ENCODE data around the gene RUVBL2. TPM values are rescaled to one million over a fixed set of nuclear protein-coding genes. Genes with fewer than 3 reads are reported as not detected.

The RUVBL2 gene
- total RNA-seq, 2 experiments from 2014 or later = 187 to 189 TPM

DNA sequence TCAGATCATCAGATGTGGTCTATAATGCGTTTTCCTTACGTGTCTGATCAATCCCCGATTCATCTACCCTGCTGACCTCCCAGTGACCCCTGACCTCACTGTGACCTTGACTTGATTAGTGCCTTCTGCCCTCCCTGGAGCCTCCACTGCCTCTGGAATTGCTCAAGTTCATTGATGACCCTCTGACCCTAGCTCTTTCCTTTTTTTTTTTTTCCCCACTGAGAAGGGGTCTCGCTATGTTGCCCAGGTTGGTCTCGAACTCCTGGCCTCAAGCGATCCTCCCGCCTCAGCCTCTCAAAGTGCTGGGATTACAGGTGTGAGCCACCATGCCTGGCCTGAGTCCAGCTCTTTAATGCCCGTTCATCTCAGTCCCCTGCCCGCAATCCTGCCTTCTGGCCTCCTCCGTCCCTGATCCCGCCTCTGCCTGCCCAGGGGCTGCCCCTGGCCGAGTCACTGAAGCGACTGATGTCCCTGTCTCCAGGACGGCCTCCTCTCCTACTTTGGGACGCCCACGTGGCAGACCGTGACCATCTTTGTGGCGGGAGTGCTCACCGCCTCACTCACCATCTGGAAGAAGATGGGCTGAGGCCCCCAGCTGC lies 32.5 kb upstream of the RUVBL2 start:
- Mint-ChIP-seq H3K27ac (peak overlapping the region; percentile 38), H3K4me1 (peaks cover 50% of the 10 kb centered on the region), H3K9me3 (no peaks in the 10 kb centered on the region), H3K36me3 (peaks cover 49% of the 10 kb centered on the region), H3K27me3 (peaks cover 4% of the 10 kb centered on the region), H3K4me3 (no peak overlapping the region)
- peak; percentile 8 for DNase-seq

DNA sequence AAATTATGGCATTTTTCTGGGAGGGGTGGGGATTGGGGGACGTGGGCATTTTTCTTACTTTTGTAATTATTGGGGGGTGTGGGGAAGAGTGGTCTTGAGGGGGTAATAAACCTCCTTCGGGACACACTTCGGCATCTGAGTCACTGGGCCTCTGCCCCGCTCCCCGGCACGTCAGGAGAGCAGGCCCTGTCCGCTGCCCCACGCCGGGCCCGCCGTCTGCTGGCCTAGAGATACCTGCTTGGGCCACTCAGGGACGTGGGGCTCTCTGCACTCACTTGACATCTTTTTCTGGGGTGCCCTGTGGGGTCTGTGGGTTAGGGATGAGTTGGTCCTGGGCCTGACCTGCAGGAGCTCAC lies 32.0 kb upstream of the RUVBL2 start:
- no peak for DNase-seq
- Mint-ChIP-seq H3K36me3 (peaks cover 50% of the 10 kb centered on the region), H3K4me1 (peaks cover 52% of the 10 kb centered on the region), H3K4me3 (peak overlapping the region; percentile 99), H3K9me3 (peaks cover 3% of the 10 kb centered on the region), H3K27me3 (peaks cover 4% of the 10 kb centered on the region), H3K27ac (peak overlapping the region; percentile 97)

DNA sequence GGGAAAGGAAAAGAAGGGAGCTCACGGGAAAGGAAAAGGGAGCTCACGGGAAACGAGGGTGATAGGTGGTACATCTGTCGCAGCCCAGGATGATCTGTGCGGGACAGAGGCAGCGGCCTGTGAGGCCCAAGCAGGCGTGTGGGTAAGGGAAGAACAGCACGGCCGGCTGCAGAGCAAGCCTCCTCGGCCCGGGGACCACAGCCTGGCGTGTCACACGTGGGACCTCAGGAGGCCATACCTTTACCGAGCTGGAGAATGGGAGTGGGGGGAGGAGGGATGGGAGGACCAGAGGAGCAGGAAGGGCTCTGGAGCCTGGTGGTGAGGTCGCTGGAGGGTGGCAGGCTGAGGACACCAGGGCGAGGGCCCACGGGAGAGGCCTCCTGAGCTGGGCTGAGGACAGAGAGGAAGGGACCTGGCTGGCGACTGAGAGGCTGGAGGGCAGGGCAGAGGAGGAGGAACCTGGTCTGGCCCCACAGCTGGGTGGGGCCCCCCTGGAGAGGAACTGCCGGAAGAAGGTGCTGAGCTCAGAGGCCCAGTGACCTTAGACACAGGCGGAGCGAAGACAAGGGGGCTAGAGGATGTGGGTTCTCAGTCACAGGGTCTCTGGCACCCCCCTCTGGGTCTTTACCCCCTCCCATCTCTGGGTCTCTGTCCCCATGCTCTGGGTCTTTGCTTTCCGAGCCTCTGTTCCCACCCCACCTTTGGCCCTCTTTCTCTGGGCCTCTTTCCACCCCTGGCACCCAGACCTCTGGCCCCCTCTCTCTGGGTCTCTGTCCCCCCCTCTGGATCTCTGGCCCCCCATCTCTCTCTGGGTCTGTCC lies 31.4 kb upstream of the RUVBL2 start:
- peak overlapping the region; percentile 99 for H3K4me3 Mint-ChIP-seq
- peak overlapping the region; percentile 97 for H3K27ac Mint-ChIP-seq
- peaks cover 53% of the 10 kb centered on the region for H3K4me1 Mint-ChIP-seq
- H3K27me3 Mint-ChIP-seq = peaks cover 4% of the 10 kb centered on the region
- peak; percentile 59 for DNase-seq
- H3K36me3 Mint-ChIP-seq = peaks cover 51% of the 10 kb centered on the region
- peaks cover 3% of the 10 kb centered on the region for H3K9me3 Mint-ChIP-seq

DNA sequence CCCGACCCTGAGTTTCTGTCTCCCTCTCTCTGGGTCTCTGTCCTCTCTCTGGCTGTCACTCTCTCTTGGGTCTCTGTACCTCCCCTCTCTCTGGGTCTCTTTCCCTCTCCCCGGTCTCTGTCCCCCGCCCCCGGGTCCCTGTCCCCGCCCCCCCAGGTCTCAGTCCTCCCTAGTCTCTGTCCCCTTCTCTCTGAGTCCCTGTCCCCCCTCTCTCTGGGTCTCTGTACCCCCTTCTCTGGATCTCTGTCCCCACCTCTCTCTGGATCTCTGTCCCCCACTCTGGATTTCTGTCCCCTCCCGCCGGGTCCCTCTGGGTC lies 30.9 kb upstream of the RUVBL2 start:
- H3K27me3 Mint-ChIP-seq = peaks cover 4% of the 10 kb centered on the region
- no peak for DNase-seq
- H3K4me1 Mint-ChIP-seq = peaks cover 53% of the 10 kb centered on the region
- H3K27ac Mint-ChIP-seq = peak overlapping the region; percentile 97
- H3K9me3 Mint-ChIP-seq = peaks cover 3% of the 10 kb centered on the region
- H3K36me3 Mint-ChIP-seq = peaks cover 52% of the 10 kb centered on the region
- peak overlapping the region; percentile 99 for H3K4me3 Mint-ChIP-seq

DNA sequence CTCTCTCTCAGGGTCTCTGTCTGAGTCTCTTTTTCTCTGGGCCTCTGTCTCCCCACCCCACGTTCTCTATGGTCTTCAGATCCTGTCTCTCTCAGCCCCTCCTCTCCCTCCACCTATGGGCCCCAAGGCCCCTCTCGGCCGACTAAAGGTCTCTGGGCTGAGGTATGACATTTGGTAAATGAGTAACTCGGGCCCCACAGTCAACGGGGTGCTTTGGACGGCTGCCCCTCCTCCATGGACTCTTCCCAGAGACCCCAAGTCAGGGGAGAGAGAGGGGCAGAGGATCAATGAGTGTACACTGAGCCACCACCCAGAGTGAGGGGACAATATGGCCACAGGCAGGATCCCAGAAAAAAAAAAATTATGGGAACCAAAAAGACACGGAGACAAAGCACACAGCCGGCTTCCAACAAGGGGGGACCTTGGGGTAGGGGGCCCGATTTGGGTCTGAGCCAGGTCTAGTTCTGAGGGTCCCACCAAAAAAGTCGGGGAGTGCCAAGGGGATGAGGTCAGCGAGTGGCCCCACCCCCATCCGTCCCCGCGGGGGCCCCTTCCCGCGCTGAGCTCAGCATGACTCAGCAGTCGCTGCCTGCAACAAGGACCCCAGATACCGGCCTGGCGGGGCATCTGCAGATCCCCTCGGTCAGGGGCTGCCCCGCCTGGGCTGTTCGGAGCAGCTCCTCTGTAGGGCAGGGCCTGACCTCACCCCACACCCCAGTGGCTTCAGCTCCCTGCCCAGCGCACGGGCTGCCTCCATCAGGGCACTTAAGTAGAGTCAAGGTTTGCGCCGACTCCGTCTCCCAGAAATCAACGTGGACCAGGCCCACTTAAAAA lies 30.1 kb upstream of the RUVBL2 start:
- DNase-seq = peak; percentile 82
- peaks cover 46% of the 10 kb centered on the region for H3K36me3 Mint-ChIP-seq
- peaks cover 51% of the 10 kb centered on the region for H3K4me1 Mint-ChIP-seq

DNA sequence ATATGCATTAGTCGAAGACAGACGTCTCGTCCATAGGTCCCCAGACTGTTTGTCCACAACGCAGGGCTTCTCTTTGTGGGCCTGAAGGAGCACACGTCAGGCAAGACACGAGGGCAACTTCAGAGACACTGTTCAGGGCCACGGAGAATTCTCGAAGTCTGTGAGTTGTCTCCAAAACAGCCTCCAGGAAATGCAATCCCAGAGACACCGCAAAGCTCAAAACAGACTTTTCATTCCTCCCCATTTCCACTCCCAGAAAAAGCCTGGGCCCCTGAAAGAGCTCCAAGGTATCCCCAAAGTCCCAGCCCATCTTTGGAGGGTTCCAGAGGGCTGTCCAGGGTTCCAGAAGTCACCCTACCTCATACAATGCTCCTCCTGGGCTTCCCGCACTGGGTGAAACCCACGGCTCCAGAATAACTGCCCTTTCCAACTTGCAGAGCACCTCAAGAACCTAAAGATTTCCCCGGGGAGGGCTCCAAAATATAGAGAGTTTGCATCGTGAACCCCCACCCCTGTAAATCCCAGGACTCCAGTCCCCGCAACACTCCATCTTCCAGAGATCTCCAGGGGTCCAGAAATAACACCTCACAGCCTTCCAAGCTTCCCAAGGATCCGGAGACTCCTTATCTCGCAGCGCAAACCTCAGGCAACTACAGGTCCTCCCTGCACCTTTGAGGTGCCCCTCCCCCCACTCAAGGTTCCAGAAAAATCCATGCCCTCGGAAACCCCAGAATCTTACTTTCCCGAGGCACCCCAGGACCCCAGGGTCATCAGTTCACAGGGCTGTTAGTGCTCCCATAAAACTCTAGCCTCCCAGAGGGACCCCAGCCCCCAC lies 29.3 kb upstream of the RUVBL2 start:
- peaks cover 49% of the 10 kb centered on the region for H3K4me1 Mint-ChIP-seq
- peaks cover 3% of the 10 kb centered on the region for H3K9me3 Mint-ChIP-seq
- H3K4me3 Mint-ChIP-seq = peak overlapping the region; percentile 99
- H3K27me3 Mint-ChIP-seq = peaks cover 4% of the 10 kb centered on the region
- H3K27ac Mint-ChIP-seq = peak overlapping the region; percentile 97
- H3K36me3 Mint-ChIP-seq = peaks cover 40% of the 10 kb centered on the region
- peak; percentile 10 for DNase-seq

More for the DNA sequence above, 30.1 kb upstream of the RUVBL2 start:
- H3K27me3 Mint-ChIP-seq = peaks cover 4% of the 10 kb centered on the region
- H3K27ac Mint-ChIP-seq = peak overlapping the region; percentile 97
- H3K4me3 Mint-ChIP-seq = peak overlapping the region; percentile 99
- peaks cover 3% of the 10 kb centered on the region for H3K9me3 Mint-ChIP-seq

DNA sequence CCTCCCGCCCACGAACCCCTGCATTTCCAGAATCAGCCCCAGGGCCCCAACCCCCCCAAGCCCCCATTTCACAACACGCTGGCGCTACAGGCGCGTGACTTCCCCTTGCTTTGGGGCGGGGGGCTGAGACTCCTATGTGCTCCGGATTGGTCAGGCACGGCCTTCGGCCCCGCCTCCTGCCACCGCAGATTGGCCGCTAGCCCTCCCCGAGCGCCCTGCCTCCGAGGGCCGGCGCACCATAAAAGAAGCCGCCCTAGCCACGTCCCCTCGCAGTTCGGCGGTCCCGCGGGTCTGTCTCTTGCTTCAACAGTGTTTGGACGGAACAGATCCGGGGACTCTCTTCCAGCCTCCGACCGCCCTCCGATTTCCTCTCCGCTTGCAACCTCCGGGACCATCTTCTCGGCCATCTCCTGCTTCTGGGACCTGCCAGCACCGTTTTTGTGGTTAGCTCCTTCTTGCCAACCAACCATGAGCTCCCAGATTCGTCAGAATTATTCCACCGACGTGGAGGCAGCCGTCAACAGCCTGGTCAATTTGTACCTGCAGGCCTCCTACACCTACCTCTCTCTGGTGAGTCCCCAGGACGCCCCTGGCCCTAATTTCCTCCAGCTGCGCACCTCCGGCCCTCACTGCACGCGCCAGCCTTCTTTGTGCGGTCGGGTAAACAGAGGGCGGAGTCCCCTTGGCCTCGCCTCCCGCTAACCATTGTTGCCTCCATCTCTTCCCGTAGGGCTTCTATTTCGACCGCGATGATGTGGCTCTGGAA lies 28.5 kb upstream of the RUVBL2 start, which contains the start of gene FTL:
Gene FTL, plus strand, starts transcription at position 270 of the 766 bp plus-strand sequence. Its CDS starts 199 bp downstream, at position 469.
- H3K36me3 Mint-ChIP-seq = peaks cover 38% of the 10 kb centered on the region
- peak within 1 kb of the TSS; percentile 99 for H3K4me3 Mint-ChIP-seq
- DNase-seq = peak; percentile 96
- H3K9me3 Mint-ChIP-seq = peaks cover 3% of the 10 kb centered on the region
- peaks cover 4% of the 10 kb centered on the region for H3K27me3 Mint-ChIP-seq
- H3K4me1 Mint-ChIP-seq = peaks cover 47% of the 10 kb centered on the region
- peak within 1 kb of the TSS; percentile 97 for H3K27ac Mint-ChIP-seq

DNA sequence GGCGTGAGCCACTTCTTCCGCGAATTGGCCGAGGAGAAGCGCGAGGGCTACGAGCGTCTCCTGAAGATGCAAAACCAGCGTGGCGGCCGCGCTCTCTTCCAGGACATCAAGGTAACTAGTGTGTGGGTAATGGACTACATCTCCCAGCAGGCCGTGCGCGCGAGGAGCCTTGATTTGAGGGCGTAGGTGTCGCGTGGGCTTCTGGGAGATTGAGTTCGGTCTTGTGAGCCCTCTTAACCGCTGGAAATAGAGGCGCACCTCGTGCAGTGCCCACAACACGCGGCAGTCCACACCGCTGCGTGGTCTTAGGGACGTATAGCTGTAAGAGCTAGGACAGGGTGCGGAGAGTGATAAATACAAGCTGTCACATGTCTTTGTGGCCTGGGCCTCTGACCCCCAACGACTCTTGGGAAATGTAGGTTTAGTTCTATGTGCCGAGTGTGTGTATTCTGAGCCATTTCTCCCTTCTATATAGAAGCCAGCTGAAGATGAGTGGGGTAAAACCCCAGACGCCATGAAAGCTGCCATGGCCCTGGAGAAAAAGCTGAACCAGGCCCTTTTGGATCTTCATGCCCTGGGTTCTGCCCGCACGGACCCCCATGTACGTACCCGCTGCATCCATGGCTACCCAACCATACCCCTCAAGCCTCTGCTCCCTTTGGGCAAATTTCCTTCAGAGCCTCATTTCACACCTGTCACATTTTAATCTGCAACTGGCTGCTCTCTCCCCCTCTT lies 27.7 kb upstream of the RUVBL2 start:
- H3K9me3 Mint-ChIP-seq = peaks cover 3% of the 10 kb centered on the region
- peak overlapping the region; percentile 97 for H3K27ac Mint-ChIP-seq
- H3K27me3 Mint-ChIP-seq = peaks cover 4% of the 10 kb centered on the region
- DNase-seq = peak; percentile 87
- H3K4me3 Mint-ChIP-seq = peak overlapping the region; percentile 99
- peaks cover 38% of the 10 kb centered on the region for H3K36me3 Mint-ChIP-seq
- peaks cover 49% of the 10 kb centered on the region for H3K4me1 Mint-ChIP-seq

DNA sequence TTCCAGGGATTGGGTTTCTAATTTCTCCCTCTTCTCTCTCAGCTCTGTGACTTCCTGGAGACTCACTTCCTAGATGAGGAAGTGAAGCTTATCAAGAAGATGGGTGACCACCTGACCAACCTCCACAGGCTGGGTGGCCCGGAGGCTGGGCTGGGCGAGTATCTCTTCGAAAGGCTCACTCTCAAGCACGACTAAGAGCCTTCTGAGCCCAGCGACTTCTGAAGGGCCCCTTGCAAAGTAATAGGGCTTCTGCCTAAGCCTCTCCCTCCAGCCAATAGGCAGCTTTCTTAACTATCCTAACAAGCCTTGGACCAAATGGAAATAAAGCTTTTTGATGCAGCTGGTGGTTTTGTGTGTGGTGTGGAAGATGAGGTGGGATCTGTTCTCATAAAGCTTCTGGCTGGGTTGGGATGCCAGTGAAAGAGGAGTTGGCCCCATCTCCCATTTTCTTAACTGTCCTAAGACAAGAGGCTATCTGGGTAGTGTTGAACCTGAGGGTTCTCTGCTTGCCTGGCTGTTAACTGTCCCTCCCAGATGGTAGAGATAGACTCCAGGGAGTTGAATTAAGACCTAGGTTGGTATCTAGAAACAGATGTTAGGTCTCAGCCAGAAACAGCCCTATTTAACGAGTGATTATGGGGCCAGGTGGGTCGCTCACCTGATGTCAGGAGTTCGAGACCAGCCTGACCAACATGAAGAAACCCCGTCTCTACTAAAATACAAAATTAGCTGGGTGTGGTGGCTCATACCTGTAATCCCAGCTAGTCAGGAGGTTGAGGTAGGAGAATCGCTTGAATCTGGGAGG lies 26.9 kb upstream of the RUVBL2 start:
- Mint-ChIP-seq H3K4me3 (peak overlapping the region; percentile 99), H3K36me3 (peaks cover 36% of the 10 kb centered on the region), H3K27ac (peak overlapping the region; percentile 97), H3K9me3 (peaks cover 3% of the 10 kb centered on the region), H3K4me1 (peaks cover 47% of the 10 kb centered on the region), H3K27me3 (peaks cover 4% of the 10 kb centered on the region)
- DNase-seq = no peak

DNA sequence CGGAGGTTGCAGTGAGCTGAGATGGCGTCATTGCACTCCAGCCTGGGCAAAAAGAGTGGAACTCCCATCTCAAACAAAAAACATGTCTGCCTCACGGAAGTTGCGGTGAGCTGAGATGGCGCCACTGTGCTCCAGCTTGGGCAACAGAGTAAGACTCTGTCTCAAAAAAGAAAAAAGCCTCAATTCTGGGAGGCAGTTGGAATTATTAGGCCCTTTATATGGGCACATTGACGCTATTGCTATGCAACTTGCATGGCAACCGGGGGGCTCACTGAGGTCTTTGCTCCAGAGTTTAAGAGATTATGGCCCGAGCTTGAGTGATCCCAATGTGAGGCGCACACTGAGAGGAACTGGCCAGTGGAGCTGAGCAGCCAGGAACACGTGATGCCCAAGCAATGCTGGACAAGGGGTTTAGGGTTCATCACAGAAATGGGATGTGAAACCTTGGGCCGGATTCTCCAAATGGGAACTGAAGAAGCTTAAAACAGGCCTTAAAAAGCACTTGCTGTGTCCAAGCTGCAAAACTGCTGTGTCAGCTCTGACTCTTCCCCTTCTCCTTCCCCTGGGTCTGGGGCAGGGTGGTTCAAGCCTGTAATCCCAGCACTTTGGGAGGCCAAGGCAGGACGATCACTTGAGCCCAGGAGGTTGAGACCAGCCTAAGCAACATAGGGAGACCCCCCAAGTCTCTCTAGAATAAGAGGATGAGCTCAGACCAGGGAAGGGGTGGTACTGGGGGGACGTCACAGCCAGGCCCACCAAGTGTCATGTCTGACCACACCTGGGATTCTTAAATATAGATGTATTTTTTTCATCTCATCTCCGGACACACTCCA lies 26.1 kb upstream of the RUVBL2 start:
- Mint-ChIP-seq H3K4me1 (peaks cover 39% of the 10 kb centered on the region), H3K36me3 (peaks cover 34% of the 10 kb centered on the region), H3K27ac (peak overlapping the region; percentile 97), H3K9me3 (peaks cover 3% of the 10 kb centered on the region), H3K27me3 (peaks cover 4% of the 10 kb centered on the region), H3K4me3 (peak overlapping the region; percentile 99)
- no peak for DNase-seq

DNA sequence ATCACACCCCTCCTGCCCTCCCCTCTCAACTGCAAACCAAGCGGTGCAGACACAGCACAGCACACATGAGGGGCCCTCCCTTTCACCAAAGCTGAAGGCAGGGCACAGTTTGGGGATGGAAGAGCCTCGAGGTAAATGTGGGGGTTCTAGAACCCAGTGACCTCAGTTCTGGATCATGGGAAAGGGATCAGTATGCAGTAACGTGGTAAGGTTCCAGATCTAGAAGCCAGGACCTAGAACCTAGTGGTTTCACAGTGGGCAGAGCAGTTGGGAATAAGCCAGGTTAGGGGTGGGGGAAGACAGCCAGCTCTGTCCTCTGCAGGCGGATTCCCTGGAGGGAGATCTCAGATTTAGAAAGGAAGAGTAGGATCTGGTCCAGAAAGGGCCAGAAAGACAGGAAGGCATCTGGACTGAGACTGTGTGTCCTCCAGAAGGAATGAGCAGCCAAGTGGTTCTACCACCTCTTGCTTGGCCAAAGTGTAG lies 25.5 kb upstream of the RUVBL2 start:
- Mint-ChIP-seq H3K9me3 (peaks cover 3% of the 10 kb centered on the region), H3K36me3 (peaks cover 37% of the 10 kb centered on the region), H3K27ac (peak overlapping the region; percentile 1), H3K27me3 (peaks cover 4% of the 10 kb centered on the region), H3K4me1 (peaks cover 33% of the 10 kb centered on the region), H3K4me3 (no peak overlapping the region)
- DNase-seq = no peak

DNA sequence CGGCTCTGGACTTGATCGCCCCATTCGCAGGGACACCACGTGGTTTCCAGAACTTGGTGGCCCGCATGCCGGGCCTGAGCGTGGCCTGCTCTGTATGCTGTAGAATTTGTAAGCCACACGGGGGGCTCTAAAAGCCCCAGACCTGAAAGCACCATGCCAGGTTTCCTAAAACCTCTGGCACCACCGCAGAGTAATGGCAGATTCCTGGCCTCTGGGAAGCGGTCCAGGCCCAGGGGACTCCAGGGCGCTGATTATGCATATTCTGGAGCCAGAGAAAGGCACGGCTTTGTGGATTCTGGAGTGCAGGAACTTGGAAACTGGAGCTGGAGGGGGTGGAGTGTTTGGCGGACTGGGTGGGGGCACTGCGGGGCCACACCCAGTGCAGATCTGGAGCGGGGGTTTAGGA lies 24.9 kb upstream of the RUVBL2 start:
- H3K27ac Mint-ChIP-seq = no peak overlapping the region
- H3K9me3 Mint-ChIP-seq = peaks cover 3% of the 10 kb centered on the region
- H3K4me1 Mint-ChIP-seq = peaks cover 28% of the 10 kb centered on the region
- peaks cover 36% of the 10 kb centered on the region for H3K36me3 Mint-ChIP-seq
- DNase-seq = no peak
- peaks cover 4% of the 10 kb centered on the region for H3K27me3 Mint-ChIP-seq
- H3K4me3 Mint-ChIP-seq = no peak overlapping the region
